HepG2 (cell line): Measurements from ENCODE around the gene HHATL. TPM values are rescaled to one million over a fixed set of nuclear protein-coding genes. Genes with fewer than 3 reads are reported as not detected.

Source experiments
- ATAC-seq: fragments of 200-7000 bp; cut with Tn5 transposase; 3 replicates; pipeline ENCODE4 v1.9.1; 2020; ENCODE audit warnings: mild to moderate bottlenecking, moderate library complexity
- BruUV-seq: library from RNA; stranded (reverse); fragments of 400-500 nt; replicated peaks from 2 replicates; lab custom pipeline; 2021; lab: Mats Ljungman, UMichigan
- CTCF ChIA-PET: fragments of 300-600 bp; formaldehyde crosslinking; extraction: SDS; loops from one replicate; lab custom pipeline; 2021; ENCODE audit warnings: low total read pairs, inconsistent platforms, low intra/inter-chr PET ratio; lab: Yijun Ruan, JAX
- POLR2A ChIA-PET: fragments of 350-600 bp; sonication (Branson Sonifier 250); formaldehyde crosslinking; loops from one replicate; lab custom pipeline; 2020; ENCODE audit warnings: antibody characterized with exemption, inconsistent platforms; lab: Yijun Ruan, JAX
- DNase-seq: peaks from one replicate; pipeline ENCODE4 v3.0.0-alpha.2; 2015; ENCODE audit warnings: low spot score
- FAIRE-seq: peaks from 3 replicates; lab custom pipeline; 2011; peaks lifted over from hg19 to GRCh38; lab: Jason Lieb, UNC
- H2AFZ ChIP-seq: one replicate; pipeline ENCODE4 v1.6.1; 2011; ENCODE audit warnings: low read length, inconsistent platforms
- H3K27ac ChIP-seq: fragments of 300-600 bp; 3 replicates; pipeline ENCODE4 v1.8.0; 2011; ENCODE audit warnings: mixed run types, mild to moderate bottlenecking, mixed read lengths, low read length, inconsistent platforms; ENCODE audit not compliant: insufficient read depth; ENCODE audit errors: extremely low read length
- H3K27me3 ChIP-seq, 2 experiments: fragments of 200-600 bp in 1 of 2; 2 replicates in 1 of 2; 3 replicates in 1 of 2; pipeline versions ENCODE4 v1.6.0 to v1.8.0; 2011; ENCODE audit warnings: low read length in 2 of 2, mild to moderate bottlenecking in 2 of 2, moderate library complexity in 2 of 2, inconsistent platforms in 1 of 2; ENCODE audit not compliant: insufficient read depth in 2 of 2, control insufficient read depth in 1 of 2
- H3K36me3 ChIP-seq, 2 experiments: fragments of 200-600 bp in 1 of 2; replicated peaks in 1 of 2; 2 replicates in 1 of 2; 3 replicates in 1 of 2; pipeline versions ENCODE4 v1.5.1 to v1.8.0; 2011; ENCODE audit warnings: low read length in 2 of 2, inconsistent platforms in 1 of 2; ENCODE audit not compliant: insufficient read depth in 2 of 2, control insufficient read depth in 1 of 2
- H3K4me1 ChIP-seq: 2 replicates; pipeline ENCODE4 v1.5.1; 2012; ENCODE audit warnings: low read length, inconsistent platforms; ENCODE audit not compliant: insufficient read depth
- H3K4me2 ChIP-seq: 2 replicates; pipeline ENCODE4 v1.6.0; 2011; ENCODE audit warnings: low read depth, low read length, inconsistent platforms
- H3K4me3 ChIP-seq, 3 experiments: fragments of 200-600 bp in 1 of 3; sonication (generic), shearing (Covaris generic) in 1 of 3; replicated peaks in 1 of 3; 2 replicates each; pipeline ENCODE4 v1.5.1; 2011 to 2016; ENCODE audit warnings: low read length in 3 of 3, inconsistent platforms in 2 of 3, low read depth in 2 of 3, mild to moderate bottlenecking in 2 of 3, control low read depth in 1 of 3, mixed read lengths in 1 of 3; ENCODE audit not compliant: insufficient read depth in 1 of 3
- H3K79me2 ChIP-seq: one replicate; pipeline ENCODE4 v1.6.1; 2011; ENCODE audit warnings: low read length, inconsistent platforms; ENCODE audit not compliant: insufficient read depth
- H3K9ac ChIP-seq: 2 replicates; pipeline ENCODE4 v1.6.0; 2011; ENCODE audit warnings: mild to moderate bottlenecking, low read depth, low read length, inconsistent platforms; ENCODE audit not compliant: insufficient read depth
- H3K9me3 ChIP-seq: 2 replicates; pipeline ENCODE4 v1.5.1; 2012; ENCODE audit warnings: mild to moderate bottlenecking, low read length
- H4K20me1 ChIP-seq: 2 replicates; pipeline ENCODE4 v1.6.0; 2011; ENCODE audit warnings: inconsistent platforms, mild to moderate bottlenecking, low read length, moderate library complexity; ENCODE audit not compliant: insufficient read depth
- BHLHE40 ChIP-seq: IDR thresholded peaks from 2 replicates; pipeline ENCODE4 v1.6.1; 2011; ENCODE audit warnings: low read length, improper control_type of control experiment
- ELK4 ChIP-seq: sonication (generic); formaldehyde crosslinking; IDR thresholded peaks from 2 replicates; pipeline ENCODE4 v1.9.0; 2021; ENCODE audit warnings: missing genetic modification reagents, borderline replicate concordance
- RBM22 ChIP-seq: fragments of 200-400 bp; formaldehyde crosslinking; optimal IDR thresholded peaks from 2 replicates; pipeline ENCODE3; 2017; ENCODE audit warnings: mild to moderate bottlenecking, low read length, moderate library complexity
- RXRA ChIP-seq: sonication (generic); formaldehyde crosslinking; IDR thresholded peaks from 2 replicates; pipeline ENCODE4 v1.5.1; 2020; ENCODE audit warnings: missing genetic modification reagents
- ZBTB8A ChIP-seq: sonication (generic); formaldehyde crosslinking; IDR thresholded peaks from 2 replicates; pipeline ENCODE4 v1.4.0; 2020; ENCODE audit warnings: mild to moderate bottlenecking, low read depth, missing genetic modification reagents, borderline replicate concordance
- ZNF160 ChIP-seq: sonication (generic); formaldehyde crosslinking; IDR thresholded peaks from 2 replicates; pipeline ENCODE4 v1.8.0; 2022; ENCODE audit warnings: mild to moderate bottlenecking, inconsistent platforms, missing genetic modification reagents
- ZNF446 ChIP-seq: sonication (generic); formaldehyde crosslinking; IDR thresholded peaks from 2 replicates; pipeline ENCODE4 v1.5.0; 2020; ENCODE audit warnings: mild to moderate bottlenecking, missing genetic modification reagents
- ZNF883 ChIP-seq: sonication (generic); formaldehyde crosslinking; IDR thresholded peaks from 2 replicates; pipeline ENCODE4 v1.5.1; 2020; ENCODE audit warnings: mild to moderate bottlenecking, missing genetic modification reagents; ENCODE audit errors: not compliant biosample characterization
- WGBS: methylation state at CpG from one replicate; pipeline ENCODE4 v1.1.6; 2017; ENCODE audit warnings: low lambda C conversion rate; 5-methylcytosine and 5-hydroxymethylcytosine counted together
- in situ Hi-C: cut with HindIII; loops from 2 replicates; pipeline ENCODE4 v1.10.0; 2017; ENCODE audit warnings: low pct_unique_long_range_greater_than_20kb; ENCODE audit not compliant: extremely low pct_ligation_motif_present
- intact Hi-C: fragments of 100-400 bp; cut with micrococcal nuclease; formaldehyde crosslinking; loops from one replicate; pipeline ENCODE4 v1.10.0; 2022; ENCODE audit not compliant: unreplicated experiment
- polyA plus RNA-seq, 8 experiments: library from polyadenylated mRNA; depleted of rRNA in 3 of 8; stranded (reverse) in 7 of 8; unstranded in 1 of 8; fragments of >200 nt; fragmentation: Illumina TruSeq in 4 of 8; extraction: Trizol in 4 of 8; gene quantifications; 2 replicates each; pipeline versions ENCODE4 v1.2.1 to v1.2.3, GENCODE V29; 2011 to 2016; ENCODE audit warnings: low read depth in 4 of 8, missing spikeins in 1 of 8, mixed read lengths in 1 of 8; ENCODE audit not compliant: insufficient read depth in 1 of 8
- total RNA-seq, 5 experiments: library from RNA; depleted of rRNA; stranded (reverse); fragments of >200 nt; fragmentation: Illumina TruSeq; extraction: Trizol; gene quantifications; 2 replicates each; pipeline ENCODE4 v1.2.3, GENCODE V29; 2016; ENCODE audit warnings: low read depth in 1 of 5
- TF ChIP-seq, protein P1 (sequence below): sonication (generic); formaldehyde crosslinking; IDR thresholded peaks from 2 replicates; pipeline ENCODE4 v1.5.0; 2020; ENCODE audit warnings: missing genetic modification reagents
- TF ChIP-seq, protein P2 (sequence below): fragments of 450-650 bp; IDR thresholded peaks from 2 replicates; pipeline ENCODE4 v1.6.1; 2016

HHATL gene
- total and polyA plus RNA-seq, 2 of the 13 experiments (the other 11 are each of a cell fraction or from before 2014, with no cell fraction given): 0.26 TPM; not detected in 1

GRCh38 chr3:42649006-42649405 is 53.6 kb downstream of the HHATL start:
- H3K27ac ChIP-seq: no peak overlapping the region
- TF ChIP-seq ZBTB8A (no peak), RBM22 (peak; percentile 13)
- TF ChIP-seq, all 625 proteins: peak for 1
- intact Hi-C loops: no loop called here
- POLR2A ChIA-PET: no interaction called here
- FAIRE-seq (no peak), DNase-seq (no peak), ATAC-seq (no peak)
- Histone ChIP-seq H3K4me3 (no peak overlapping the region), H3K4me1 (peaks cover 25% of the 10 kb centered on the region), H3K9ac (no peak overlapping the region), H3K36me3 (peaks cover 10 to 32% of the 10 kb centered on the region in 2 experiments; a peak in 4 of 5 replicates), H2AFZ (no peak overlapping the region), H3K27me3 (no peaks in the 10 kb centered on the region), H4K20me1 (no peaks in the 10 kb centered on the region), H3K79me2 (peaks cover 7% of the 10 kb centered on the region), H3K9me3 (no peaks in the 10 kb centered on the region), H3K4me2 (no peak overlapping the region)
- no TSS peak for BruUV-seq
- CTCF ChIA-PET: no interaction called here
- in situ Hi-C loops: no loop called here
- WGBS: 100% methylated on average over 2 of the region's 2 CpGs

- H3K79me2 ChIP-seq: peaks cover 4% of the 10 kb centered on the region
- TF ChIP-seq ELK4 (CRISPR knock-in tag) (no peak), RXRA (CRISPR knock-in tag) (no peak), ZNF883 (CRISPR knock-in tag) (no peak), ZNF446 (CRISPR knock-in tag) (no peak), ZNF160 (CRISPR knock-in tag) (no peak), BHLHE40 (no peak)
- TF ChIP-seq, protein P1, sequence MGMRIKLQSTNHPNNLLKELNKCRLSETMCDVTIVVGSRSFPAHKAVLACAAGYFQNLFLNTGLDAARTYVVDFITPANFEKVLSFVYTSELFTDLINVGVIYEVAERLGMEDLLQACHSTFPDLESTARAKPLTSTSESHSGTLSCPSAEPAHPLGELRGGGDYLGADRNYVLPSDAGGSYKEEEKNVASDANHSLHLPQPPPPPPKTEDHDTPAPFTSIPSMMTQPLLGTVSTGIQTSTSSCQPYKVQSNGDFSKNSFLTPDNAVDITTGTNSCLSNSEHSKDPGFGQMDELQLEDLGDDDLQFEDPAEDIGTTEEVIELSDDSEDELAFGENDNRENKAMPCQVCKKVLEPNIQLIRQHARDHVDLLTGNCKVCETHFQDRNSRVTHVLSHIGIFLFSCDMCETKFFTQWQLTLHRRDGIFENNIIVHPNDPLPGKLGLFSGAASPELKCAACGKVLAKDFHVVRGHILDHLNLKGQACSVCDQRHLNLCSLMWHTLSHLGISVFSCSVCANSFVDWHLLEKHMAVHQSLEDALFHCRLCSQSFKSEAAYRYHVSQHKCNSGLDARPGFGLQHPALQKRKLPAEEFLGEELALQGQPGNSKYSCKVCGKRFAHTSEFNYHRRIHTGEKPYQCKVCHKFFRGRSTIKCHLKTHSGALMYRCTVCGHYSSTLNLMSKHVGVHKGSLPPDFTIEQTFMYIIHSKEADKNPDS (CRISPR knock-in tag): no peak
- TF ChIP-seq, protein P2, sequence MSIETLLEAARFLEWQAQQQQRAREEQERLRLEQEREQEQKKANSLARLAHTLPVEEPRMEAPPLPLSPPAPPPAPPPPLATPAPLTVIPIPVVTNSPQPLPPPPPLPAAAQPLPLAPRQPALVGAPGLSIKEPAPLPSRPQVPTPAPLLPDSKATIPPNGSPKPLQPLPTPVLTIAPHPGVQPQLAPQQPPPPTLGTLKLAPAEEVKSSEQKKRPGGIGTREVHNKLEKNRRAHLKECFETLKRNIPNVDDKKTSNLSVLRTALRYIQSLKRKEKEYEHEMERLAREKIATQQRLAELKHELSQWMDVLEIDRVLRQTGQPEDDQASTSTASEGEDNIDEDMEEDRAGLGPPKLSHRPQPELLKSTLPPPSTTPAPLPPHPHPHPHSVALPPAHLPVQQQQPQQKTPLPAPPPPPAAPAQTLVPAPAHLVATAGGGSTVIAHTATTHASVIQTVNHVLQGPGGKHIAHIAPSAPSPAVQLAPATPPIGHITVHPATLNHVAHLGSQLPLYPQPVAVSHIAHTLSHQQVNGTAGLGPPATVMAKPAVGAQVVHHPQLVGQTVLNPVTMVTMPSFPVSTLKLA: no peak
- no peak for DNase-seq
- POLR2A ChIA-PET: interaction anchor here (0.9 kb wide), 1 partner anchor 48 kb away, joined by 4 read pairs; the partner anchor contains the start of gene NKTR
- peaks cover 18% of the 10 kb centered on the region for H3K4me1 ChIP-seq
- CTCF ChIA-PET: no interaction called here
- in situ Hi-C loops: no loop called here
- H3K4me2 ChIP-seq: no peak overlapping the region
- H4K20me1 ChIP-seq: no peaks in the 10 kb centered on the region
- H3K27me3 ChIP-seq: no peaks in the 10 kb centered on the region
- no peak overlapping the region for H2AFZ ChIP-seq
- H3K9ac ChIP-seq: no peak overlapping the region
- TSS peak; percentile 45 for BruUV-seq
- peaks cover 14 to 42% of the 10 kb centered on the region in 2 experiments for H3K36me3 ChIP-seq
- intact Hi-C loops: no loop called here
- H3K27ac ChIP-seq: no peak overlapping the region
- no peaks in the 10 kb centered on the region for H3K9me3 ChIP-seq
- no peak overlapping the region for H3K4me3 ChIP-seq
- WGBS: 93% methylated on average over 5 of the region's 5 CpGs
- no peak for FAIRE-seq
- ATAC-seq: no peak
These were observed 54.7 kb downstream of the HHATL start for GRCh38 chr3:42647821-42648459.
